Measurements from ENCODE around the gene KREMEN2. TPM values are rescaled to one million over a fixed set of nuclear protein-coding genes. Genes with fewer than 3 reads are reported as not detected.

KREMEN2 gene
- polyA plus RNA-seq, 3 donors, result 0.09 TPM; not detected in 2

GRCh38 chr16:2963074-2963722, 877 bp upstream of the KREMEN2 start:
- intact Hi-C loops (cut with micrococcal nuclease), result no loop called here
- Histone ChIP-seq H3K9me3 (replicated peaks in 1 of 2; ENCODE audit: control insufficient read depth in 1 of 2, insufficient read depth in 1 of 2, low read length in 2 of 2) (peaks cover 0 to 8% of the 10 kb centered on the region in 2 donors), H3K4me1 (ENCODE audit: control insufficient read depth in 1 of 2, insufficient read depth in 2 of 2, low read length in 2 of 2) (peaks cover 41 to 51% of the 10 kb centered on the region in 2 donors), H4K20me1 (ENCODE audit: insufficient read depth, low read length) (peaks cover 20% of the 10 kb centered on the region), H3K4me3 (replicated peaks in 1 of 3; ENCODE audit: low read depth in 2 of 3, low read length in 3 of 3) (peak overlapping the region in 1 of 3 experiments; percentile 69), H3K4me2 (replicated peaks; ENCODE audit: extremely low read depth, low read length, poor library complexity, severe bottlenecking) (peak overlapping the region; percentile 78), H3K79me2 (ENCODE audit: insufficient read depth, low read length) (no peaks in the 10 kb centered on the region), H3K9ac (ENCODE audit: insufficient read depth, low read length, poor library complexity, severe bottlenecking) (no peak overlapping the region), H3K27ac (ENCODE audit: low read depth in 1 of 2, low read length in 2 of 2) (no peak overlapping the region), H3K36me3 (replicated peaks in 1 of 2; ENCODE audit: control insufficient read depth in 1 of 2, insufficient read depth in 2 of 2, low read length in 2 of 2) (no peaks in the 10 kb centered on the region), H2AFZ (ENCODE audit: insufficient read depth, low read depth, low read length, poor library complexity, severe bottlenecking) (no peak overlapping the region), H3K27me3 (ENCODE audit: control insufficient read depth in 2 of 2, insufficient read depth in 2 of 2, low read length in 2 of 2) (peaks cover 27 to 68% of the 10 kb centered on the region in 2 donors)
- Mint-ChIP-seq H3K4me1 (peaks cover 28% of the 10 kb centered on the region), H3K27ac (no peak overlapping the region), H3K27me3 (ENCODE audit: low read depth in 3 of 3) (peaks cover 49 to 86% (median 69%) of the 10 kb centered on the region in 3 donors), H3K9me3 (peaks cover 0 to 21% (median 6%) of the 10 kb centered on the region in 7 donors), H3K36me3 (peaks cover 4% of the 10 kb centered on the region in 2 donors), H3K4me3 (peak overlapping the region in 1 of 2 donors; percentile 82)
- WGBS (ENCODE audit: insufficient coverage), result 3% methylated on average over 14 of the region's 40 CpGs
- TF ChIP-seq, protein P1, sequence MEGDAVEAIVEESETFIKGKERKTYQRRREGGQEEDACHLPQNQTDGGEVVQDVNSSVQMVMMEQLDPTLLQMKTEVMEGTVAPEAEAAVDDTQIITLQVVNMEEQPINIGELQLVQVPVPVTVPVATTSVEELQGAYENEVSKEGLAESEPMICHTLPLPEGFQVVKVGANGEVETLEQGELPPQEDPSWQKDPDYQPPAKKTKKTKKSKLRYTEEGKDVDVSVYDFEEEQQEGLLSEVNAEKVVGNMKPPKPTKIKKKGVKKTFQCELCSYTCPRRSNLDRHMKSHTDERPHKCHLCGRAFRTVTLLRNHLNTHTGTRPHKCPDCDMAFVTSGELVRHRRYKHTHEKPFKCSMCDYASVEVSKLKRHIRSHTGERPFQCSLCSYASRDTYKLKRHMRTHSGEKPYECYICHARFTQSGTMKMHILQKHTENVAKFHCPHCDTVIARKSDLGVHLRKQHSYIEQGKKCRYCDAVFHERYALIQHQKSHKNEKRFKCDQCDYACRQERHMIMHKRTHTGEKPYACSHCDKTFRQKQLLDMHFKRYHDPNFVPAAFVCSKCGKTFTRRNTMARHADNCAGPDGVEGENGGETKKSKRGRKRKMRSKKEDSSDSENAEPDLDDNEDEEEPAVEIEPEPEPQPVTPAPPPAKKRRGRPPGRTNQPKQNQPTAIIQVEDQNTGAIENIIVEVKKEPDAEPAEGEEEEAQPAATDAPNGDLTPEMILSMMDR (IDR thresholded peaks at IDR 0.05), result no peak
- DNase-seq, result peak in 1 of 3 donors; percentile 4

DNA sequence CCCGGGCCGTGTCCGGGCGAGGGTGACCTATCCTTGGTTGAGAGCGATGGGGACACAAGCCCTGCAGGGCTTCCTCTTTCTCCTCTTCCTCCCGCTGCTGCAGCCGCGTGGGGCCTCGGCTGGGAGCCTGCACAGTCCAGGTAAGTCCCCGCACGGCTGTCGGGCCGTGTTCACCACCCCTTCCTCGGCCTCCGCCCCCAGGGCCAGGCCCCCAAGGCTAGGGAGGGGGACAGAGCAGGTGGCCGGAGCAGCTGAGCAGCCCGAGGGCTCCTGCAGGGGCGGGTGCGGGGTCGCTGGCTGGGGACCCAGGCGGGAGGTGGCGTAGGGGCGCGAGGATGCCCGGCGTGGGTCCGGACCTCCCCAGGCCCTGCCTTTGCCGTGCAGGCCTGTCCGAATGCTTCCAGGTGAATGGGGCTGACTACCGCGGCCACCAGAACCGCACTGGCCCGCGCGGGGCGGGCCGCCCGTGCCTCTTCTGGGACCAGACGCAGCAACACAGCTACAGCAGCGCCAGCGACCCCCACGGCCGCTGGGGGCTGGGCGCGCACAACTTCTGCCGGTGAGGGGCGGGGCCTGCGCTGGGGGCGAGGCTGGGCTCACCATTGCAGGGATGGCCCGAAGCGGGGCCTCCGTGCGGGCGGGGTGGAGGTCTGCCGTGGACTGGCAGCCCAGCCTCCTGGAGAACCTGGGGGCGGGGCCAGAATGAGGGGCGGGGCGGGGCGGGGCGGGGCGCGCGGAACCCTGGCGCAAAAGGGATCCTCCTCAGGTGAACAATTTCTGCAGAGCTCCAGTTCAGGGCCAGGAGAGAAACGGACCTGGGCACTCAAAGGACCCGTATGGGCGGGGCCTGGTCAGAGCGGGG, 631 bp downstream of the KREMEN2 start:
- Mint-ChIP-seq H3K4me3 (peak overlapping the region; percentile 57 to 82), H3K27me3 (ENCODE audit: low read depth in 3 of 3) (peaks cover 52 to 85% (median 67%) of the 10 kb centered on the region in 3 donors), H3K27ac (no peak overlapping the region), H3K4me1 (peaks cover 34% of the 10 kb centered on the region), H3K36me3 (peaks cover 4 to 5% of the 10 kb centered on the region in 2 donors), H3K9me3 (peaks cover 0 to 22% (median 7%) of the 10 kb centered on the region in 7 donors)
- no peak overlapping the region for H2AFZ ChIP-seq (ENCODE audit: insufficient read depth, low read depth, low read length, poor library complexity, severe bottlenecking)
- H3K9ac ChIP-seq (ENCODE audit: insufficient read depth, low read length, poor library complexity, severe bottlenecking), result no peak overlapping the region
- peaks cover 27 to 73% of the 10 kb centered on the region in 2 donors for H3K27me3 ChIP-seq (ENCODE audit: control insufficient read depth in 2 of 2, insufficient read depth in 2 of 2, low read length in 2 of 2)
- H3K36me3 ChIP-seq (replicated peaks in 1 of 2; ENCODE audit: control insufficient read depth in 1 of 2, insufficient read depth in 2 of 2, low read length in 2 of 2), result no peaks in the 10 kb centered on the region
- peak overlapping the region in 1 of 3 experiments; percentile 69 for H3K4me3 ChIP-seq (replicated peaks in 1 of 3; ENCODE audit: low read depth in 2 of 3, low read length in 3 of 3)
- TF ChIP-seq, protein P1 (IDR thresholded peaks at IDR 0.05), result no peak
- H3K27ac ChIP-seq (ENCODE audit: low read depth in 1 of 2, low read length in 2 of 2), result no peak overlapping the region
- peaks cover 49 to 64% of the 10 kb centered on the region in 2 donors for H3K4me1 ChIP-seq (ENCODE audit: control insufficient read depth in 1 of 2, insufficient read depth in 2 of 2, low read length in 2 of 2)
- H4K20me1 ChIP-seq (ENCODE audit: insufficient read depth, low read length), result peaks cover 26% of the 10 kb centered on the region
- peaks cover 0 to 8% of the 10 kb centered on the region in 2 donors for H3K9me3 ChIP-seq (replicated peaks in 1 of 2; ENCODE audit: control insufficient read depth in 1 of 2, insufficient read depth in 1 of 2, low read length in 2 of 2)
- DNase-seq, result peak; percentile 31 to 60 (median 48)
- peak overlapping the region; percentile 78 for H3K4me2 ChIP-seq (replicated peaks; ENCODE audit: extremely low read depth, low read length, poor library complexity, severe bottlenecking)
- intact Hi-C loops (cut with micrococcal nuclease), result loop anchor here in 1 of 2 donors (5.0 kb wide), 1 partner anchor 58 kb away; the partner anchor contains the start of genes HCFC1R1, THOC6 and TNFRSF12A
- WGBS (ENCODE audit: insufficient coverage), result under 1% methylated on average over 62 of the region's 68 CpGs
- H3K79me2 ChIP-seq (ENCODE audit: insufficient read depth, low read length), result peaks cover 4% of the 10 kb centered on the region
